Cardiac muscle cell (in vitro differentiated cells and primary cell): ENCODE results near the gene IMPA2. TPM values are rescaled to one million over a fixed set of nuclear protein-coding genes. Genes with fewer than 3 reads are reported as not detected.

Experiments used
- DNase-seq, 2 donors: peaks; one replicate each; pipeline versions ENCODE4 v3.0.0 to v3.0.0-alpha.2; 2010 to 2017; ENCODE audit warnings: low read depth in 1 of 2, low spot score in 1 of 2
- H3K27ac ChIP-seq: fragments of 200-600 bp; sonication (generic); 2 replicates; pipeline ENCODE4 v1.5.1; 2016
- H3K27me3 ChIP-seq: fragments of 200-600 bp; sonication (generic); 2 replicates; pipeline ENCODE4 v1.6.0; 2016; ENCODE audit warnings: control low read depth
- H3K36me3 ChIP-seq: fragments of 200-600 bp; sonication (generic); 2 replicates; pipeline ENCODE4 v1.5.1; 2016; ENCODE audit warnings: control low read depth
- H3K4me1 ChIP-seq: fragments of 200-600 bp; sonication (generic); 2 replicates; pipeline ENCODE4 v1.8.1; 2017; ENCODE audit warnings: low read depth, mild to moderate bottlenecking, mixed run types
- H3K4me3 ChIP-seq: fragments of 200-600 bp; sonication (generic); 2 replicates; pipeline ENCODE4 v1.5.1; 2016; ENCODE audit warnings: mild to moderate bottlenecking
- H3K9me3 ChIP-seq: fragments of 200-600 bp; sonication (generic); 2 replicates; pipeline ENCODE4 v1.5.1; 2017; ENCODE audit warnings: low read depth, mild to moderate bottlenecking, control low read depth
- CTCF ChIP-seq: IDR thresholded peaks from 2 replicates; pipeline ENCODE4 v1.5.1; 2012; ENCODE audit warnings: low read depth, mild to moderate bottlenecking, low read length
- polyA plus RNA-seq: library from polyadenylated mRNA; unstranded; fragments of >200 nt; fragmentation: Nextera tagmentation; extraction: Ambion mirVana; gene quantifications from 2 replicates; pipeline ENCODE4 v1.2.1, GENCODE V29; 2016
- total RNA-seq: library from RNA; depleted of rRNA; stranded (reverse); fragments of >200 nt; gene quantifications from 2 replicates; pipeline ENCODE4 v1.2.3, GENCODE V29; 2016

The IMPA2 gene
- total and polyA plus RNA-seq, 2 experiments from 2014 or later = 23.9 to 60.0 TPM

GRCh38 chr18:11991021-11991795 lies 9.9 kb downstream of the IMPA2 start:
- Histone ChIP-seq H3K4me3 (no peak overlapping the region), H3K9me3 (no peaks in the 10 kb centered on the region), H3K27ac (no peak overlapping the region), H3K36me3 (no peaks in the 10 kb centered on the region), H3K27me3 (no peaks in the 10 kb centered on the region), H3K4me1 (peaks cover 12% of the 10 kb centered on the region)
- TF ChIP-seq CTCF = no peak
- no peak for DNase-seq

- Histone ChIP-seq H3K36me3 (no peaks in the 10 kb centered on the region), H3K4me3 (no peak overlapping the region), H3K27me3 (no peaks in the 10 kb centered on the region), H3K4me1 (peaks cover 12% of the 10 kb centered on the region), H3K27ac (no peak overlapping the region), H3K9me3 (no peaks in the 10 kb centered on the region)
- DNase-seq = no peak
- TF ChIP-seq CTCF = no peak
These were observed 10.9 kb downstream of the IMPA2 start for GRCh38 chr18:11992096-11992790.

- no peak overlapping the region for H3K27ac ChIP-seq
- H3K4me3 ChIP-seq = no peak overlapping the region
- H3K9me3 ChIP-seq = no peaks in the 10 kb centered on the region
- peaks cover 12% of the 10 kb centered on the region for H3K4me1 ChIP-seq
- no peak for TF ChIP-seq CTCF
- H3K36me3 ChIP-seq = no peaks in the 10 kb centered on the region
- no peak for DNase-seq
- no peaks in the 10 kb centered on the region for H3K27me3 ChIP-seq
These were observed 12.1 kb downstream of the IMPA2 start for GRCh38 chr18:11993264-11993916.

- H3K27me3 ChIP-seq = no peaks in the 10 kb centered on the region
- H3K36me3 ChIP-seq = no peaks in the 10 kb centered on the region
- H3K9me3 ChIP-seq = no peaks in the 10 kb centered on the region
- no peak overlapping the region for H3K4me3 ChIP-seq
- DNase-seq = peak in 1 of 2 donors; percentile 77
- peaks cover 12% of the 10 kb centered on the region for H3K4me1 ChIP-seq
- no peak for TF ChIP-seq CTCF
- H3K27ac ChIP-seq = no peak overlapping the region
These were observed 13.0 kb downstream of the IMPA2 start for GRCh38 chr18:11994336-11994702.

- Histone ChIP-seq H3K36me3 (no peaks in the 10 kb centered on the region), H3K4me1 (peaks cover 9% of the 10 kb centered on the region), H3K4me3 (no peak overlapping the region), H3K27me3 (no peaks in the 10 kb centered on the region), H3K9me3 (no peaks in the 10 kb centered on the region), H3K27ac (no peak overlapping the region)
- TF ChIP-seq CTCF = no peak
- DNase-seq = no peak
These were observed 13.6 kb downstream of the IMPA2 start for GRCh38 chr18:11994703-11995444.
